Mesenchymal stem cell (in vitro differentiated cells and primary cell): ENCODE data around the gene PATL2.
"Not testable (repeated sequence)": the region's sequence is repeated elsewhere in the genome, so short reads cannot be mapped to it uniquely, and the experiment has no call there.

Experiments used
- DNase-seq: peaks from one replicate; pipeline ENCODE4 v3.0.0-alpha.2; 2013
- H2AFZ ChIP-seq: one replicate; pipeline ENCODE4 v1.6.1; 2013; ENCODE audit warnings: low read depth, mild to moderate bottlenecking, control low read depth, inconsistent platforms, low read length, moderate library complexity
- H2AK5ac ChIP-seq: 2 replicates; pipeline ENCODE4 v1.6.1; 2013; ENCODE audit warnings: low read length, moderate library complexity, mild to moderate bottlenecking, inconsistent platforms; ENCODE audit not compliant: severe bottlenecking
- H2BK120ac ChIP-seq: one replicate; pipeline ENCODE4 v1.6.1; 2013; ENCODE audit warnings: low read depth, mild to moderate bottlenecking, inconsistent platforms, low read length, moderate library complexity
- H2BK12ac ChIP-seq, 2 experiments: one replicate each; pipeline ENCODE4 v1.6.1; 2013; ENCODE audit warnings: inconsistent platforms in 2 of 2, low read length in 2 of 2, mild to moderate bottlenecking in 2 of 2, moderate library complexity in 2 of 2, control low read depth in 1 of 2
- H2BK15ac ChIP-seq: one replicate; pipeline ENCODE4 v1.6.1; 2013; ENCODE audit warnings: mild to moderate bottlenecking, low read depth, inconsistent platforms; ENCODE audit not compliant: poor library complexity, severe bottlenecking
- H2BK5ac ChIP-seq: 2 replicates; pipeline ENCODE4 v1.6.1; 2013; ENCODE audit warnings: low read depth, mild to moderate bottlenecking, low read length, control low read depth, inconsistent platforms; ENCODE audit not compliant: poor library complexity, severe bottlenecking
- H3K14ac ChIP-seq, 2 experiments: one replicate each; pipeline ENCODE4 v1.6.1; 2013; ENCODE audit warnings: inconsistent platforms in 2 of 2, low read length in 2 of 2, control low read depth in 1 of 2, mild to moderate bottlenecking in 1 of 2, moderate library complexity in 1 of 2
- H3K18ac ChIP-seq, 2 experiments: one replicate each; pipeline ENCODE4 v1.6.1; 2013; ENCODE audit warnings: inconsistent platforms in 2 of 2, low read length in 2 of 2, control low read depth in 1 of 2, low read depth in 1 of 2, mild to moderate bottlenecking in 1 of 2
- H3K23ac ChIP-seq, 2 experiments: one replicate each; pipeline ENCODE4 v1.6.1; 2013; ENCODE audit warnings: inconsistent platforms in 2 of 2, low read length in 2 of 2, mild to moderate bottlenecking in 2 of 2, moderate library complexity in 2 of 2, control low read depth in 1 of 2
- H3K27ac ChIP-seq: 2 replicates; pipeline ENCODE4 v1.5.1; 2013; ENCODE audit warnings: mild to moderate bottlenecking, moderate library complexity, low read length, control low read depth, inconsistent platforms; ENCODE audit not compliant: poor library complexity, severe bottlenecking
- H3K27me3 ChIP-seq, 2 experiments: 2 replicates each; pipeline versions ENCODE4 v1.6.1 to v1.7.0; 2013; ENCODE audit warnings: low read length in 2 of 2, mild to moderate bottlenecking in 2 of 2, moderate library complexity in 2 of 2, control low read depth in 1 of 2, inconsistent platforms in 1 of 2; ENCODE audit not compliant: control insufficient read depth in 1 of 2, insufficient read depth in 1 of 2
- H3K36me3 ChIP-seq, 2 experiments: 2 replicates each; pipeline versions ENCODE4 v1.6.1 to v1.7.0; 2013; ENCODE audit warnings: low read length in 2 of 2, control low read depth in 1 of 2, inconsistent platforms in 1 of 2, low read depth in 1 of 2, mild to moderate bottlenecking in 1 of 2; ENCODE audit not compliant: insufficient read depth in 2 of 2, control insufficient read depth in 1 of 2
- H3K4ac ChIP-seq, 2 experiments: one replicate each; pipeline ENCODE4 v1.6.1; 2013; ENCODE audit warnings: inconsistent platforms in 2 of 2, low read length in 2 of 2, mild to moderate bottlenecking in 2 of 2, moderate library complexity in 2 of 2, control low read depth in 1 of 2, low read depth in 1 of 2
- H3K4me1 ChIP-seq: 2 replicates; pipeline ENCODE4 v1.6.1; 2013; ENCODE audit warnings: low read depth, low read length, control low read depth; ENCODE audit not compliant: control insufficient read depth, insufficient read depth
- H3K4me2 ChIP-seq: 2 replicates; pipeline ENCODE4 v1.6.1; 2013; ENCODE audit warnings: low read length, mild to moderate bottlenecking, inconsistent platforms; ENCODE audit not compliant: poor library complexity, severe bottlenecking
- H3K4me3 ChIP-seq, 2 experiments: 2 replicates each; pipeline versions ENCODE4 v1.5.1 to v1.7.0; 2013; ENCODE audit warnings: low read length in 2 of 2, mild to moderate bottlenecking in 2 of 2, control low read depth in 1 of 2, low read depth in 1 of 2; ENCODE audit not compliant: insufficient read depth in 1 of 2
- H3K79me1 ChIP-seq: replicated peaks from 2 replicates; pipeline ENCODE4 v1.6.1; 2013; ENCODE audit warnings: mild to moderate bottlenecking, control low read depth, low read length, inconsistent platforms; ENCODE audit not compliant: poor library complexity, severe bottlenecking
- H3K9ac ChIP-seq: 2 replicates; pipeline ENCODE4 v1.7.0; 2013; ENCODE audit warnings: mild to moderate bottlenecking, low read length, moderate library complexity
- H3K9me3 ChIP-seq: 2 replicates; pipeline ENCODE4 v1.7.0; 2013; ENCODE audit warnings: mild to moderate bottlenecking, low read length; ENCODE audit not compliant: control insufficient read depth
- H4K8ac ChIP-seq: one replicate; pipeline ENCODE4 v1.6.1; 2013; ENCODE audit warnings: inconsistent platforms, mild to moderate bottlenecking, low read length, moderate library complexity
- H4K91ac ChIP-seq: one replicate; pipeline ENCODE4 v1.6.1; 2013; ENCODE audit warnings: mild to moderate bottlenecking, low read length, inconsistent platforms
- WGBS: methylation state at CpG from one replicate; pipeline ENCODE4 v1.1.7; 2013; ENCODE audit warnings: mixed read lengths; 5-methylcytosine and 5-hydroxymethylcytosine counted together

Gene PATL2

DNA sequence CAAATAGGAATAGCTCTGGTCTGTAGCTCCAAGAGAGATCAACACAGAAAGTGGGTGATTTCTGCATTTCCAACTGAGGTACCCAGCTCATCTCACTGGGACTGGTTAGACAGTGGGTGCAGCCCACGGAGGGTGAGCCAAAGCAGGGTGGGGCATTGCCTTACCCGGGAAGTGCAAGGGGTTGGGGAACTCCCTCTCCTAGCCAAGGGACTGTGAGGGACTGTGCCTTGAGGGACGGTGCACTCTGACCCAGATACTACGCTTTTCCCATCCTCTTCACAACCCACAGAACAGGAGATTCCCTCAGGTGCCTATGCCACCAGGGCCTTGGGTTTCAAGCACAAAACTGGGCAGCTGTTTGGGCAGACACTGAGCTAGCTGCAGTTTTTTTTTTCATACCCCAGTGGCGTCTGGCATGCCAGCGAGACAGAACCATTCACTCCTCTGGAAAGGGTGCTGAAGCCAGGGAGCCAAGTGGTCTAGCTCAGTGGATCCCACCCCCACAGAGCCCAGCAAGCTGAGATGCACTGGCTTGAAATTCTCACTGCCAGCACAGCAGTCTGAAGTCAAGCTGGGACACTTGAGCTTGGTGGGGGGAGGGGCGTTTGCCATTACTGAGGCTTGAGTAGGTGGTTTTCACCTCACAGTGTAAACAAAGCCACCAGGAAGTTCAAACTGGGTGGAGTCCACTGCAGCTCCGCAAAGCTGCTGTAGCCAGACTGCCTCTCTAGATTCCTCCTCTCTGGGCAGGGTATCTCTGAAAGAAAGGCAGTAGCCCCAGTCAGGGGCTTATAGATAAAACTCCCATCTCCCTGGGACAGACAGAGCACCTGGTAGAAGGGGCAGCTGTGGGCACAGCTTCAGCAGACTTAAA is 28.1 kb downstream of the PATL2 start:
- Histone ChIP-seq H2AFZ (peak overlapping the region; percentile 14), H4K8ac (peak overlapping the region; percentile 28), H3K4me2 (peak overlapping the region; percentile 11), H3K14ac (peak overlapping the region in 1 of 2 experiments; percentile 60), H2BK12ac (peak overlapping the region in 1 of 2 experiments; percentile 86), H3K18ac (peak overlapping the region; percentile 4 to 80), H4K91ac (peak overlapping the region; percentile 2)
- not testable (repeated sequence) for H2BK120ac ChIP-seq, H3K9me3 ChIP-seq, H3K36me3 ChIP-seq, H3K79me1 ChIP-seq, H3K4me1 ChIP-seq, H3K9ac ChIP-seq, H2BK5ac ChIP-seq, H3K23ac ChIP-seq, H3K4ac ChIP-seq, H3K4me3 ChIP-seq, H2AK5ac ChIP-seq, H3K27me3 ChIP-seq, H2BK15ac ChIP-seq, H3K27ac ChIP-seq
- DNase-seq, result peak; percentile 43
- WGBS, result 47% methylated on average over 8 of the region's 8 CpGs

DNA sequence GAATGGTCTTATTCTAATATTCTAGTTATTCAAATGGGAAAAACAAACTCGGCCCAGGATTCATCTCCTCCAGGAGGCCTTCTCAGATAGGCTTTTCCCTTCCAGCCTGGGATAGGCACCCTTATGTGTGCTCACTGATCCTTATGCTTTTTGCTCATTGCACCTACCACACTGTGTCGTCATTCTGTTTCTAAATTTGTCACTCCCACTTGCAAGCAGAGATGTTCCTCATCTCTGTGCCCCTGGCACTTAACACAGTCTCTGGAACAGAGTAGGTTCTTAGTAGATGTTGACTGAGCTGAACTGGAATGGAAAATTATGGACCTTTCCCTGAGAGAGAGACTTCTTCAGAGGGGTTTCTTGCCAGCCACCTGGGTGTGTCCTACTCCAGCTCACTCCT is 28.9 kb downstream of the PATL2 start:
- H2BK15ac ChIP-seq, result no peak overlapping the region
- no peak overlapping the region for H2AK5ac ChIP-seq
- no peaks in the 10 kb centered on the region for H3K36me3 ChIP-seq
- H3K4me2 ChIP-seq, result no peak overlapping the region
- no peak overlapping the region for H3K23ac ChIP-seq
- no peaks in the 10 kb centered on the region for H3K9me3 ChIP-seq
- peak overlapping the region in 1 of 2 experiments; percentile 59 for H3K14ac ChIP-seq
- H4K8ac ChIP-seq, result no peak overlapping the region
- peak overlapping the region in 1 of 2 experiments; percentile 42 for H2BK12ac ChIP-seq
- no peak overlapping the region for H3K27ac ChIP-seq
- no peak overlapping the region for H2BK120ac ChIP-seq
- DNase-seq, result no peak
- H3K18ac ChIP-seq, result no peak overlapping the region
- WGBS, result 95% methylated on average over 1 of the region's 2 CpGs
- H3K4me1 ChIP-seq, result peaks cover 8% of the 10 kb centered on the region
- peaks cover 0 to 3% of the 10 kb centered on the region in 2 experiments for H3K27me3 ChIP-seq
- H2AFZ ChIP-seq, result no peak overlapping the region
- no peak overlapping the region for H3K4me3 ChIP-seq
- H4K91ac ChIP-seq, result no peak overlapping the region
- no peak overlapping the region for H3K9ac ChIP-seq
- H3K79me1 ChIP-seq, result no peaks in the 10 kb centered on the region
- no peak overlapping the region for H2BK5ac ChIP-seq
- H3K4ac ChIP-seq, result peak overlapping the region in 1 of 2 experiments; percentile 10

- Histone ChIP-seq H3K18ac (no peak overlapping the region), H3K4me3 (no peak overlapping the region), H3K4me1 (no peaks in the 10 kb centered on the region)
Measured at GRCh38 chr15:44676676-44677075, 34.4 kb downstream of the PATL2 start.

GRCh38 chr15:44675911-44676310 is 35.2 kb downstream of the PATL2 start:
- H2BK5ac ChIP-seq, result no peak overlapping the region
- H3K27me3 ChIP-seq, result peaks cover 10 to 20% of the 10 kb centered on the region in 2 experiments
- no peaks in the 10 kb centered on the region for H3K4me1 ChIP-seq
- H3K4me2 ChIP-seq, result no peak overlapping the region
- H3K79me1 ChIP-seq, result no peaks in the 10 kb centered on the region
- H3K18ac ChIP-seq, result no peak overlapping the region
- no peak overlapping the region for H4K8ac ChIP-seq
- H3K4me3 ChIP-seq, result no peak overlapping the region
- H3K23ac ChIP-seq, result no peak overlapping the region
- no peaks in the 10 kb centered on the region for H3K9me3 ChIP-seq
- 83% methylated on average over 4 of the region's 5 CpGs for WGBS
- H3K27ac ChIP-seq, result no peak overlapping the region
- no peak overlapping the region for H4K91ac ChIP-seq
- no peak overlapping the region for H2AK5ac ChIP-seq
- H3K4ac ChIP-seq, result no peak overlapping the region
- no peaks in the 10 kb centered on the region for H3K36me3 ChIP-seq
- H3K14ac ChIP-seq, result no peak overlapping the region
- no peak overlapping the region for H2AFZ ChIP-seq
- H2BK12ac ChIP-seq, result no peak overlapping the region
- no peak overlapping the region for H3K9ac ChIP-seq
- H2BK15ac ChIP-seq, result no peak overlapping the region
- H2BK120ac ChIP-seq, result no peak overlapping the region
- no peak for DNase-seq

More at GRCh38 chr15:44676676-44677075, 34.4 kb downstream of the PATL2 start:
- Histone ChIP-seq H2BK5ac (no peak overlapping the region), H3K4ac (no peak overlapping the region), H3K9me3 (no peaks in the 10 kb centered on the region), H3K27ac (no peak overlapping the region), H4K91ac (no peak overlapping the region), H3K4me2 (no peak overlapping the region), H3K27me3 (peaks cover 10 to 20% of the 10 kb centered on the region in 2 experiments), H2AFZ (no peak overlapping the region), H3K9ac (no peak overlapping the region), H2BK12ac (no peak overlapping the region), H3K14ac (no peak overlapping the region), H4K8ac (no peak overlapping the region), H2BK15ac (no peak overlapping the region), H3K79me1 (no peaks in the 10 kb centered on the region), H3K36me3 (no peaks in the 10 kb centered on the region), H3K23ac (no peak overlapping the region), H2BK120ac (no peak overlapping the region), H2AK5ac (no peak overlapping the region)
- no peak for DNase-seq
- WGBS, result 95% methylated on average over 6 of the region's 7 CpGs
